BLaER1 (cell line): ENCODE data around the gene SYTL3.
A peak's percentile ranks its signal among the peaks of the same experiment; 100 is the strongest.

Experiments used
- H3K27ac ChIP-seq: shearing (Covaris generic); formaldehyde crosslinking; 2 replicates; pipeline ENCODE4 v1.8.1; 2022
- H3K27me3 ChIP-seq: shearing (Covaris generic); formaldehyde crosslinking; 2 replicates; pipeline ENCODE4 v1.8.1; 2022
- H3K36me3 ChIP-seq: shearing (Covaris generic); formaldehyde crosslinking; 2 replicates; pipeline ENCODE4 v1.8.1; 2022
- H3K4me1 ChIP-seq: shearing (Covaris generic); formaldehyde crosslinking; 2 replicates; pipeline ENCODE4 v1.8.1; 2022
- H3K4me2 ChIP-seq: shearing (Covaris generic); formaldehyde crosslinking; 2 replicates; pipeline ENCODE4 v1.8.1; 2022
- H3K4me3 ChIP-seq: shearing (Covaris generic); formaldehyde crosslinking; 2 replicates; pipeline ENCODE4 v1.8.1; 2022
- H3K9ac ChIP-seq: shearing (Covaris generic); formaldehyde crosslinking; 2 replicates; pipeline ENCODE4 v1.8.1; 2022
- H3K9me3 ChIP-seq: shearing (Covaris generic); formaldehyde crosslinking; 2 replicates; pipeline ENCODE4 v1.8.1; 2022
- H4K20me1 ChIP-seq: shearing (Covaris generic); formaldehyde crosslinking; 2 replicates; pipeline ENCODE4 v1.8.1; 2022
- Cebpa-rat ChIP-seq: shearing (Covaris generic); IDR thresholded peaks from 2 replicates; pipeline ENCODE4 v1.8.1; 2022

The SYTL3 gene

GRCh38 chr6:158706369-158706982 lies 56.6 kb downstream of the SYTL3 start:
- Histone ChIP-seq H3K4me2 (no peak overlapping the region), H3K27me3 (no peaks in the 10 kb centered on the region)

GRCh38 chr6:158707120-158707820 lies 57.4 kb downstream of the SYTL3 start:
- Histone ChIP-seq H3K9ac (no peak overlapping the region), H3K36me3 (no peaks in the 10 kb centered on the region), H3K27me3 (no peaks in the 10 kb centered on the region), H3K4me2 (no peak overlapping the region), H3K4me3 (no peak overlapping the region), H4K20me1 (no peaks in the 10 kb centered on the region), H3K4me1 (peaks cover 21% of the 10 kb centered on the region), H3K9me3 (no peaks in the 10 kb centered on the region), H3K27ac (no peak overlapping the region)
- TF ChIP-seq Cebpa-rat, result no peak

More at GRCh38 chr6:158706369-158706982, 56.6 kb downstream of the SYTL3 start:
- no peak overlapping the region for H3K27ac ChIP-seq
- TF ChIP-seq Cebpa-rat, result no peak
- no peaks in the 10 kb centered on the region for H4K20me1 ChIP-seq
- no peaks in the 10 kb centered on the region for H3K36me3 ChIP-seq
- no peaks in the 10 kb centered on the region for H3K9me3 ChIP-seq
- no peak overlapping the region for H3K9ac ChIP-seq
- H3K4me1 ChIP-seq, result peaks cover 21% of the 10 kb centered on the region
- no peak overlapping the region for H3K4me3 ChIP-seq

DNA sequence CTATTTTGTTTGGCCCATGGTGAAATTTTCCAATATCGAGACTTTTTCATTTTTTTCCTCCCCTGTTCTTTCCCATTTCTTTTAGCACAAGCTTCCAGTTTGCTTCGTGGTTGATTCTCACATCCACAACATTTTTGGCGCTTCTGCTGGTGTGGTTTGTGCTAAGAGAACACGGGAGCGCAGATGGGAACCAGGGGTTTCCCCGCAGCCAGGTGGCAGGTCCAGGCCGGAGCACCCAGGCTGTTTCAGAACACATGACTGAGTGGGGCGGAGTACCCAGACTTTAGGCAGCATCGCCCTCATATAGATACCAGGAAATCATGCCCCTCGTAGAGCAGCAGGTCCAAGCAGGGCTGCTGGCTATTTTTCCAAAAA lies 58.0 kb downstream of the SYTL3 start:
- TF ChIP-seq Cebpa-rat, result no peak
- no peaks in the 10 kb centered on the region for H3K27me3 ChIP-seq
- no peaks in the 10 kb centered on the region for H3K9me3 ChIP-seq
- H3K4me3 ChIP-seq, result no peak overlapping the region
- H3K4me1 ChIP-seq, result peaks cover 21% of the 10 kb centered on the region
- no peak overlapping the region; the same call in 1 of the 2 replicates for H3K4me2 ChIP-seq
- H4K20me1 ChIP-seq, result no peaks in the 10 kb centered on the region
- H3K27ac ChIP-seq, result no peak overlapping the region
- no peak overlapping the region for H3K9ac ChIP-seq
- no peaks in the 10 kb centered on the region for H3K36me3 ChIP-seq

DNA sequence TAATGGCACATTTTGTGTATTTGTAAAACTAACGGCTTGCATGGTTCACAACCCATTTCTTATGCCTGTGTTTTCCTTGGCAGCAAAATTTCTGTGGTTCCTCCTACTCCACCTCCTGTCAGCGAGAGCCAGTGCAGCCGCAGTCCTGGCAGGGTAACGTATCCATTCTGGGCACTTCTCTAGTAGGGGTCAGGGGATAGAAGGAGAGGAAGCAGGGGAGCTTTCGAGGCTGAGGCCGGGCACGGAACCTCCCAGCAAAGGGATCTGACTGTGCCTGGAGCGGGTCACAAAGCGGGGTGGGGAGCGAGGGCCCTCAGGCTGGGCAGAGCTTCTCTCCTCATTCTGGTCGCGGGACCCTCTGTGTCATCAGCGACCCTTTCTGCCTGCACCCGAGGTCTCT lies 58.4 kb downstream of the SYTL3 start:
- no peak overlapping the region; the same call in 1 of the 2 replicates for H3K4me2 ChIP-seq
- no peaks in the 10 kb centered on the region for H4K20me1 ChIP-seq
- no peak overlapping the region for H3K27ac ChIP-seq
- no peak overlapping the region for H3K4me3 ChIP-seq
- H3K36me3 ChIP-seq, result no peaks in the 10 kb centered on the region
- TF ChIP-seq Cebpa-rat, result no peak
- H3K27me3 ChIP-seq, result no peaks in the 10 kb centered on the region
- no peaks in the 10 kb centered on the region for H3K9me3 ChIP-seq
- H3K9ac ChIP-seq, result no peak overlapping the region
- peaks cover 21% of the 10 kb centered on the region for H3K4me1 ChIP-seq

- Histone ChIP-seq H3K36me3 (no peaks in the 10 kb centered on the region), H4K20me1 (no peaks in the 10 kb centered on the region), H3K27ac (no peak overlapping the region), H3K27me3 (no peaks in the 10 kb centered on the region), H3K9me3 (no peaks in the 10 kb centered on the region), H3K4me1 (peaks cover 13% of the 10 kb centered on the region), H3K4me3 (no peak overlapping the region), H3K9ac (no peak overlapping the region), H3K4me2 (no peak overlapping the region)
- no peak for TF ChIP-seq Cebpa-rat
Observed at GRCh38 chr6:158709809-158710208, 60.0 kb downstream of the SYTL3 start.

GRCh38 chr6:158711264-158711663 lies 61.4 kb downstream of the SYTL3 start:
- no peak overlapping the region for H3K4me2 ChIP-seq
- TF ChIP-seq Cebpa-rat, result no peak

GRCh38 chr6:158713469-158713868 lies 63.6 kb downstream of the SYTL3 start:
- Histone ChIP-seq H3K27me3 (no peaks in the 10 kb centered on the region), H3K9me3 (no peaks in the 10 kb centered on the region), H4K20me1 (no peaks in the 10 kb centered on the region), H3K27ac (no peak overlapping the region), H3K4me3 (no peak overlapping the region), H3K4me1 (peaks cover 39% of the 10 kb centered on the region), H3K36me3 (no peaks in the 10 kb centered on the region), H3K4me2 (no peak overlapping the region), H3K9ac (no peak overlapping the region)
- no peak for TF ChIP-seq Cebpa-rat

More at GRCh38 chr6:158711264-158711663, 61.4 kb downstream of the SYTL3 start:
- Histone ChIP-seq H3K27me3 (no peaks in the 10 kb centered on the region), H3K4me3 (no peak overlapping the region), H4K20me1 (no peaks in the 10 kb centered on the region), H3K4me1 (peaks cover 27% of the 10 kb centered on the region), H3K9ac (no peak overlapping the region), H3K36me3 (no peaks in the 10 kb centered on the region), H3K27ac (no peak overlapping the region), H3K9me3 (no peaks in the 10 kb centered on the region)

DNA sequence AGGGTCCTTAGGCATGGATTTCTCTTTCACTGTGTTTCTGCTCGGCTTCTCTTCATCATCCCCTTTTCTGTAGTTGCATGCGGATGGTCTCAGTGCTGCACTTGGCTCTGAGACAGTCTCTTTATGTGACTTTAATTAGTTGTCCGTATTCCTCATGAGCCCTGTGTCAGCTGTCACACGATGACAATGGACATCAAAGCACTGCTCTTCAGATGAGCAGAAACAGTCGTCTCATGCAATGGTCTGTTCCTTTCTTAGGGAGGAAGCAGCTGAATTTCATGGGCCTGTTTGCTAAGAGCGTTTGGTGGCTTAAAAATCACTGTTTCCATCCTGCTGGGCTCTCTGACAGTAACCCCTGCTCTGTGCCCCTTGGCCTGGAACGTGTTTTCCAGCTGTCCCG lies 64.9 kb downstream of the SYTL3 start:
- peak overlapping the region; percentile 48 for H3K4me2 ChIP-seq
- H3K9ac ChIP-seq, result no peak overlapping the region
- H3K4me1 ChIP-seq, result peaks cover 39% of the 10 kb centered on the region
- H3K27me3 ChIP-seq, result no peaks in the 10 kb centered on the region
- H3K9me3 ChIP-seq, result no peaks in the 10 kb centered on the region
- TF ChIP-seq Cebpa-rat, result no peak
- no peak overlapping the region for H3K27ac ChIP-seq
- no peak overlapping the region for H3K4me3 ChIP-seq
- no peaks in the 10 kb centered on the region for H3K36me3 ChIP-seq
- no peaks in the 10 kb centered on the region for H4K20me1 ChIP-seq

GRCh38 chr6:158715330-158716311 lies 65.8 kb downstream of the SYTL3 start:
- no peak overlapping the region for H3K4me3 ChIP-seq
- no peaks in the 10 kb centered on the region for H3K36me3 ChIP-seq
- H3K27ac ChIP-seq, result peak overlapping the region; percentile 14; the same call in 1 of the 2 replicates
- peaks cover 45% of the 10 kb centered on the region for H3K4me1 ChIP-seq
- no peak for TF ChIP-seq Cebpa-rat
- no peaks in the 10 kb centered on the region for H3K9me3 ChIP-seq
- H3K27me3 ChIP-seq, result no peaks in the 10 kb centered on the region
- no peak overlapping the region for H3K9ac ChIP-seq
- H3K4me2 ChIP-seq, result peak overlapping the region; percentile 60
- no peaks in the 10 kb centered on the region for H4K20me1 ChIP-seq
